ENCODE results near the gene SOHLH1. TPM values are rescaled to one million over a fixed set of nuclear protein-coding genes. Genes with fewer than 3 reads are reported as not detected.
A peak's percentile ranks its signal among the peaks of the same experiment; 100 is the strongest.

Gene SOHLH1
- total RNA-seq, 1 experiment from 2014 or later, result not detected

DNA sequence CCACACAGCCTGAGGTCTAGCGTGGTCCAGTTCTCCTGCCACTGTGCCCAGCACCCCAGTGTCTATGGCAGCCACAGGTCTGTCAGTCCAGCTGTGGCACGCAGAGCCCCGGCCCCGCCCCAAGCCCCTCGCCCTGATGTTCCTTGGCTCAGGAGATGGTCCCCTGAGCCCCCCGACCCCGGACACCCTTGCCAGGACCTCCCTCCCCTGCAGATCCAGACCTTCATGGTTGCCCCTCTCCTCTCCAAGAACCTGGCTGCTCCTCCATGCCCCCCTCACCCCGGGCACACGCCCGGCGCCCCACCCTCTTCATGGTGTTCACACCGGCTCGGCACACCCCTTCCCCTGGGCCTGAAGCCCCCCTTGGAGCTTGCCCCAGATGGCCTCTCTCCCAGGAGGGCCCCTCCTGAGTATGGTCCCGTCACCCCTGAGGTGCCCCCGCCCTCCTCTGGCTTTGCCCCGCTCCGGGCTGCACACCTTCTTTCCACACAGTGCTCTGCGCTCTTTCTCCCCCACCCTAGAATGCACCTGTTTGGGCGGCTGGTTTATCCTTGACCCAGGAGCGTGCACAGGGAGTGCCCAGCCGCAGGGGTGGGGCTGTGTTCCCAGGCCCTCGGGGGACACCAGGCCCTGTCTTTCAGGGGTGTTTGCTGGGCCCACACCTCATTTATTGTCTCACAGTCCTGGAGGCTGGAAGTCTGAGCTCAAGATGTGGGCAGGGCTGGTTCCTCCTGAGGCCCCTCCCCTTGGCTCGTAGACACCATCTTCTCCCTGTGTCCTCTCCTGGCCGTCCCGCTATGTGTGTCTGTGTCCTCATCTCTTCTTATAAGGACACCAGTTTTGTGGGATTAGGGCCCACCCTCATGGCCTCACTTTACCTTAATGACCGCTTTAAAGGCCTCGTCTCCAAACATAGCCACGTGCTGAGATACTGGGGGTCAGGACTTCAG, 40.3 kb upstream of the SOHLH1 start:
- DNase-seq (ENCODE audit: low read depth, low spot score) (no peak), ATAC-seq (no peak)
- Histone ChIP-seq H3K9me3 (ENCODE audit: control insufficient read depth, insufficient read depth, low read depth, low read length) (no peaks in the 10 kb centered on the region), H3K27ac (ENCODE audit: low read length) (no peak overlapping the region), H3K27me3 (ENCODE audit: control insufficient read depth, insufficient read depth, low read length) (no peaks in the 10 kb centered on the region), H3K4me1 (ENCODE audit: control insufficient read depth, insufficient read depth, low read length) (no peaks in the 10 kb centered on the region), H3K4me3 (ENCODE audit: low read depth in 2 of 2, low read length in 2 of 2) (no peak overlapping the region), H3K36me3 (ENCODE audit: control insufficient read depth, insufficient read depth, low read length) (no peaks in the 10 kb centered on the region)
- in situ Hi-C loops (cut with HindIII; ENCODE audit: low pct_unique_long_range_greater_than_20kb, low sequenced_read_pairs), result no loop called here
- TF ChIP-seq POLR2AphosphoS5 (IDR thresholded peaks at IDR 0.05; ENCODE audit: low read depth, low read length), result no peak
- TF ChIP-seq, protein P1, sequence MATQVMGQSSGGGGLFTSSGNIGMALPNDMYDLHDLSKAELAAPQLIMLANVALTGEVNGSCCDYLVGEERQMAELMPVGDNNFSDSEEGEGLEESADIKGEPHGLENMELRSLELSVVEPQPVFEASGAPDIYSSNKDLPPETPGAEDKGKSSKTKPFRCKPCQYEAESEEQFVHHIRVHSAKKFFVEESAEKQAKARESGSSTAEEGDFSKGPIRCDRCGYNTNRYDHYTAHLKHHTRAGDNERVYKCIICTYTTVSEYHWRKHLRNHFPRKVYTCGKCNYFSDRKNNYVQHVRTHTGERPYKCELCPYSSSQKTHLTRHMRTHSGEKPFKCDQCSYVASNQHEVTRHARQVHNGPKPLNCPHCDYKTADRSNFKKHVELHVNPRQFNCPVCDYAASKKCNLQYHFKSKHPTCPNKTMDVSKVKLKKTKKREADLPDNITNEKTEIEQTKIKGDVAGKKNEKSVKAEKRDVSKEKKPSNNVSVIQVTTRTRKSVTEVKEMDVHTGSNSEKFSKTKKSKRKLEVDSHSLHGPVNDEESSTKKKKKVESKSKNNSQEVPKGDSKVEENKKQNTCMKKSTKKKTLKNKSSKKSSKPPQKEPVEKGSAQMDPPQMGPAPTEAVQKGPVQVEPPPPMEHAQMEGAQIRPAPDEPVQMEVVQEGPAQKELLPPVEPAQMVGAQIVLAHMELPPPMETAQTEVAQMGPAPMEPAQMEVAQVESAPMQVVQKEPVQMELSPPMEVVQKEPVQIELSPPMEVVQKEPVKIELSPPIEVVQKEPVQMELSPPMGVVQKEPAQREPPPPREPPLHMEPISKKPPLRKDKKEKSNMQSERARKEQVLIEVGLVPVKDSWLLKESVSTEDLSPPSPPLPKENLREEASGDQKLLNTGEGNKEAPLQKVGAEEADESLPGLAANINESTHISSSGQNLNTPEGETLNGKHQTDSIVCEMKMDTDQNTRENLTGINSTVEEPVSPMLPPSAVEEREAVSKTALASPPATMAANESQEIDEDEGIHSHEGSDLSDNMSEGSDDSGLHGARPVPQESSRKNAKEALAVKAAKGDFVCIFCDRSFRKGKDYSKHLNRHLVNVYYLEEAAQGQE (IDR thresholded peaks at IDR 0.05; ENCODE audit: insufficient read depth in 1 of 2, low read depth in 2 of 2, low read length in 1 of 2), result no peak
- no peak for TF ChIP-seq TCF7L2 (IDR thresholded peaks at IDR 0.05; ENCODE audit: low read depth, low read length)
- TF ChIP-seq, protein P2, sequence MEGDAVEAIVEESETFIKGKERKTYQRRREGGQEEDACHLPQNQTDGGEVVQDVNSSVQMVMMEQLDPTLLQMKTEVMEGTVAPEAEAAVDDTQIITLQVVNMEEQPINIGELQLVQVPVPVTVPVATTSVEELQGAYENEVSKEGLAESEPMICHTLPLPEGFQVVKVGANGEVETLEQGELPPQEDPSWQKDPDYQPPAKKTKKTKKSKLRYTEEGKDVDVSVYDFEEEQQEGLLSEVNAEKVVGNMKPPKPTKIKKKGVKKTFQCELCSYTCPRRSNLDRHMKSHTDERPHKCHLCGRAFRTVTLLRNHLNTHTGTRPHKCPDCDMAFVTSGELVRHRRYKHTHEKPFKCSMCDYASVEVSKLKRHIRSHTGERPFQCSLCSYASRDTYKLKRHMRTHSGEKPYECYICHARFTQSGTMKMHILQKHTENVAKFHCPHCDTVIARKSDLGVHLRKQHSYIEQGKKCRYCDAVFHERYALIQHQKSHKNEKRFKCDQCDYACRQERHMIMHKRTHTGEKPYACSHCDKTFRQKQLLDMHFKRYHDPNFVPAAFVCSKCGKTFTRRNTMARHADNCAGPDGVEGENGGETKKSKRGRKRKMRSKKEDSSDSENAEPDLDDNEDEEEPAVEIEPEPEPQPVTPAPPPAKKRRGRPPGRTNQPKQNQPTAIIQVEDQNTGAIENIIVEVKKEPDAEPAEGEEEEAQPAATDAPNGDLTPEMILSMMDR (IDR thresholded peaks at IDR 0.05), result no peak
- no peak for TF ChIP-seq SIN3A (IDR thresholded peaks at IDR 0.05; ENCODE audit: borderline replicate concordance, insufficient read depth, low read depth, low read length)
- ChIA-PET POLR2A (no interaction called here), CTCF (no interaction called here)
- intact Hi-C loops (cut with micrococcal nuclease; ENCODE audit: unreplicated experiment), result no loop called here
- no TSS peak for BruUV-seq (replicated peaks)

DNA sequence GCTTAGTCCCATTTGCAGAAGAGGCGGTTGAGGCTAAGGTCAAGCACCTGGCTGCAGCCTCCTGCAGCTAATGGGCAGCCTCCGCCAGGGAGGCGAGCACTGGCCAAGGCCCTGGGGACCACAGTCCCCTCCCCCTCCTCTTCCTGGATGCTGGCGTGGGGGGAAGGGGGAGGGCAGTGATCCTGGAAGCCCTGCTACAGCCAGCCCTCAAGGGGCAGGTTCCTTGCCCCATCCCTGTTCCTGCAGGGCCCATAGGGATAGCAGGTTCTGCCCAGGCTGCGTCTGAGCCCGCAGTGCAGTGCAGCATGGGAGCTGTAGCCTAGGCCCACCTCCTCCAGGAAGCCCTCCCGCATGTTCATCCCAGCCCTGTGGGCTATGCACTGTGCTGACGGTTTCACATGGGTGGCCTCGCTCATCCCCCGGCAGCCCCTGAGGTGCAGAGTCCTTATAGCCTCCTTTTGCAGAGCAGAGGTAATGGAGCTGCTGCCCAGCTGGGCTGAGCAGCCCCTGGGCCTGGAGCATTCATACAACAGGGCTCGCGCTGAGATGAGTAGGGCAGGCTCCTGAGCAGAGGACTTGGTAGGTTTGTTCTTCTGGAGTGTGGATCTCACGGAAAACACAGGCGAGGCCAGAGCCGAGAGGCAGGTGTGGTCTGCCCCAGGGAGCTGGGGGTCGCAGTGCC, 38.7 kb upstream of the SOHLH1 start:
- ATAC-seq, result peak; percentile 51
- no peak overlapping the region for H3K4me3 ChIP-seq (ENCODE audit: low read depth in 2 of 2, low read length in 2 of 2)
- H3K36me3 ChIP-seq (ENCODE audit: control insufficient read depth, insufficient read depth, low read length), result no peaks in the 10 kb centered on the region
- no peak overlapping the region for H3K27ac ChIP-seq (ENCODE audit: low read length)
- intact Hi-C loops (cut with micrococcal nuclease; ENCODE audit: unreplicated experiment), result no loop called here
- POLR2A ChIA-PET, result interaction anchor here (0.5 to 0.7 kb wide), 2 partner anchors 95 to 350 kb away, joined by 4 to 10 read pairs; no protein-coding TSS in a partner anchor
- CTCF ChIA-PET, result no interaction called here
- in situ Hi-C loops (cut with HindIII; ENCODE audit: low pct_unique_long_range_greater_than_20kb, low sequenced_read_pairs), result no loop called here
- no TSS peak for BruUV-seq (replicated peaks)
- TF ChIP-seq SIN3A (IDR thresholded peaks at IDR 0.05; ENCODE audit: borderline replicate concordance, insufficient read depth, low read depth, low read length) (no peak), POLR2AphosphoS5 (IDR thresholded peaks at IDR 0.05; ENCODE audit: low read depth, low read length) (no peak), TCF7L2 (IDR thresholded peaks at IDR 0.05; ENCODE audit: low read depth, low read length) (no peak)
- TF ChIP-seq, protein P2 (IDR thresholded peaks at IDR 0.05), result no peak
- TF ChIP-seq, protein P1 (IDR thresholded peaks at IDR 0.05; ENCODE audit: insufficient read depth in 1 of 2, low read depth in 2 of 2, low read length in 1 of 2), result no peak
- no peak for DNase-seq (ENCODE audit: low read depth, low spot score)
- H3K9me3 ChIP-seq (ENCODE audit: control insufficient read depth, insufficient read depth, low read depth, low read length), result no peaks in the 10 kb centered on the region
- H3K4me1 ChIP-seq (ENCODE audit: control insufficient read depth, insufficient read depth, low read length), result no peaks in the 10 kb centered on the region
- H3K27me3 ChIP-seq (ENCODE audit: control insufficient read depth, insufficient read depth, low read length), result no peaks in the 10 kb centered on the region
